Superior temporal gyrus (tissue), 1 donor: ENCODE measurements around the gene GCNT2.
"Not testable (repeated sequence)": the region's sequence is repeated elsewhere in the genome, so short reads cannot be mapped to it uniquely, and the experiment has no call there.

Experiments used
- DNase-seq: peaks from one replicate; pipeline ENCODE4 v3.0.0-alpha.2; 2016; ENCODE audit errors: extremely low spot score

Gene GCNT2

DNA sequence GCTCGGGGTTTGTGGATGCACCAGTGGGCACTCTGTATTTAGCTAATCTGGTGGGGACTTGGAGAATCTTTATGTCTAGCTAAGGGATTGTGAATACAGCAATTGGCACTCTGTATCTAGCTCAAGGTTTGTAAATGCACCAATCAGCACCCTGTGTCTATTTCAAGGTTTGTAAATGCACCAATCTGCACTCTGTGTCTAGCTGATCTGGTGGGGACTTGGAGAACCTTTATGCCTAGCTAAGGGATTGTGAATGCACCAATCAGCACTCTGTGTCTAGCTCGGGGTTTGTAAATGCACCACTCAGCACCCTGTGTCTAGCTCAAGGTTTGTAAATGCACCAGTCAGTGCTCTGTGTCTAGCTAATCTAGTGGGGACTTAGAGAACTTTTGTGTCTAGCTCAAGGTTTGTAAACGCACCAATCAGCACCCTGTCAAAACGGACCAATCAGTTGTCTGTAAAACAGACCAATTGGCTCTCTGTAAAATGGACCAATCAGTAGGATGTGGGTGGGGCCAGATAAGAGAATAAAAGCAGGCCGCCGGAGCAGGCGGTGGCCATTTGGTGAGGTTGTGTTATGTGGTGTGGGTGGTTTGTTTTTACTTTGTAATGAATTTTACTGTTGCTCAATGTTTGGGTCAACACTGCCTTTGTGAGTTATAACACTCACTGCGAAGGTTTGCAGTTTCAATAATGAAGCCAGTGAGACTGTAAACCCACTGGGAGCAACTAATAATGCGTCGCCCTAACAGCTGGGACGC lies 139.5 kb downstream of the GCNT2 start:
- DNase-seq: not testable (repeated sequence)

DNA sequence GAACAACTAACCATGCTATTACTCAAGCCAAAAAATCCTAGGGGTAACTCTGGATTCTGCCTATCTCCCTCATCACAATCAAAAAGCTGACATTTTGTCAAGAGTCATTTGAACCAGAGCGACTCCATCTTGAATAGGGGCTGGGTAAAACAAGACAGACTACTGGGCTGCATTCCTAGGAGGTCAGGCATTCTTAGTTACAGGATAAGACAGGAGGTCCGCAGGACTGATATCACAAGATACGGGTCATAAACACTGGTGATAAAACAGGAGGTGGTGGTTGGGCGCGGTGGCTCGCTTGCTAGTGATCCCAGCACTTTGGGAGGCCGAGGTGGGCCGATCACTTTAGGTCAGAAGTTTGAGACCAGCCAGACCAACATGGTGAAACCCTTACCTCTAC lies 141.1 kb downstream of the GCNT2 start:
- no peak for DNase-seq

DNA sequence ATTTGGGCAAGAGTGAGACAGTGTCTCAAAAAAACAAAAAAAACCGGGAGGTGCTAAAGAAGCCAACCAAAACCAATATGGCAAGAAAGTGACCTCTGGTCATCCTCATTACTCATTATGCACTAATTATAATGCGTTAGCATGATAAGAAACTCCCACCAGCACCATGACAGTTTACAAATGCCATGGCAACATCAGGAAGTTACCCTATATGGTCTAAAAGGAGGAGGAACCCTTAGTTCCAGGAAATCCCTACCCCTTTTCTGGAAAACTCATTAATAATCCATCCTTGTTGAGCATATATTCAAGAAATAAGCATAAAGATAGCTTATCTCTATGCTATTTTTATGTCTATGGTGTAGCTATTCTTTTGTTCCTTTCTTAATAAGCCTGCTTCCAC lies 141.6 kb downstream of the GCNT2 start:
- DNase-seq: no peak

DNA sequence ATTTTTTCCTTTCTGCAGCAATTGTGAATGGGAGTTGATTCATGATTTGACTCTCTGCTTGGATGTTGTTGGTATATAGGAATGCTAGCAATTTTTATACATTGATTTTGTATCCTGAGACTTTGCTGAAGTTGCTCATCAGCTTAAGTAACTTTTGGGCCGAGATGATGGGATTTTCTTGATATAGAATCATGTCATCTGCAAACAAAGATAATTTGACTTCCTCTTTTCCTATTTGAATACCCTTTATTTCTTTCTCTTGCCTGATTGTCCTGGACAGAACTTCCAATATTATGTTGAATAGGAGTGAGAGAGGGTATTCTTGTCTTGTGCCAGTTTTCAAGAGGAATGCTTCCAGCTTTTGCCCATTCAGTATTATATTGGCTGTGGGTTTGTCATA lies 144.4 kb downstream of the GCNT2 start:
- DNase-seq: not testable (repeated sequence)

DNA sequence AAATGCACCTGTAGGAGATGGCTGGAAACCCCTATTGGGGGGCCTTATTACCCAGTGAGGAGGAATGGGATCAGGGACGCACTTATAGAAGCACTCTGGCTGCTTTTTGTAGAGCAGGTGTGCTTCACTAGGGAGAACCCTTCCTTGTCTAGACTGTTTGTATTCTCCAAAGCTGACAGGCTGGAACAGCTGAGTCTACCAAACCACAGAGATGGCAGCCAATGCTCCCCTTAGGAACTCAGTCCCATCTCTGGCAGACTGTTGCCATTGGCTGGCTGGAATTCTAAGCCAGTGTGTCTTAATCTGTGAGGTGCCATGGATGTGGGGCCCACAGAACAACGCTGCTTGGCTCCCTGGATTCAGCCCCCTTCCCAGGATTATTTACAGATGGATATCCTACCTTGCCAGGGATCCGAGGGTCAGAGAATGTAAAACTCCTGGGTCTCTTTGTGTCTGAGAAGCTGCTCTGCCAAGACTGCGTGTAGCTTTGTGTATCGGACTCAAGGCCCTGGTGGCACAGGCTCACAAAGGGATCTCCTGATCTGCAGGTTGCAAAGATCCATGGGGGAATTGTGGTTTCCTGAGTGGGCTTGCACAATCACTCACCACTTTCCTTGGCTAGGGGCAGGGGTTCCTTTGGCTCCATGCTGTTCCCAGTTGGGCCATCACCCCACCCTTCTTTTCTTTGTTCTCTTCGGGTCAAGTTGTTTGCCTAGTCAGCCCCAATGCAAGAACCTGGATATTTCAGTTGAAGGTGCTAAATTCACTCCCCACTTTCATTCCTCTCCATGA lies 147.2 kb downstream of the GCNT2 start:
- DNase-seq: no peak

DNA sequence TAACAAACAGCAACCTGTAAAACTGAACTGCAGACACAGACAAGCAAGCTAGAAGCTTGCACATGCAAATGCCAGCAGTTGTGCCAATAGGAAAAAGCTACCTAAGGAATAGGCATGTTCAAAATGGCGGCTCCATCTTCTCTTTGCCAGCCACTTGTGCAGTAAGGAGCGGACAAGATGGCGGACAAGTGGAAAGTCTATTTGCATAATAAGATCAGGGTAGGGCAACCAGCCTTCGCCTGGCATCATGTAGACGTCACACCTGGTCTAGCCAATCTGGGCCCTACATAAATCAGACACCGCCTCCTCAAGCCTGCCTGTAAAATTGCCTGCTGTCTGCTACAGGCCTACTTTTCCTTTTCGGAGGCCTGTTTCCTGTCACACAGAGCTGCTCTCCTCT lies 155.3 kb downstream of the GCNT2 start:
- DNase-seq: no peak

DNA sequence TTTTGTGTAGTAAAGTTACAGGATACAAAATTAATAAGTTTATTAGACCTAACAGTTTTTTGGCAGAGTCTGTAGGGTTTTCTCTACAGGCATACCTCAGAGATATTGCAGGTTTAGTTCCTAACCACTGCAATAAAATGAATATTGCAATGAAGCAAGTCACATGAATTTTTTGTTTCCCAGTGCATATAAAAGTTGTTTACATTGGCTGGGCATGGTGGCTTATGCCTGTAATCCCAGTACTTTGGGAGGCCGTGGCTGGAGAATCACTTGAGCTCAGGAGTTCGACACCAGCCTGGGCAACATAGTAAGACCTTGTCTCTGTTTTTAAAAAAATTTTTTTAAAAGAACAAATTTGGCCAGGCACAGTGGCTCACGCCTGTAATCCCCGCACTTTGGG lies 157.3 kb downstream of the GCNT2 start:
- no peak for DNase-seq
